Kidney epithelial cell (primary cell): ENCODE data around the gene BTBD17. TPM values are rescaled to one million over a fixed set of nuclear protein-coding genes. Genes with fewer than 3 reads are reported as not detected.

Experiments used
- DNase-seq: peaks from one replicate; pipeline ENCODE4 v3.0.0-alpha.2; 2010; ENCODE audit warnings: low read depth
- H3K27me3 ChIP-seq: 2 replicates; pipeline ENCODE4 v1.6.0; 2011; ENCODE audit warnings: low read length; ENCODE audit not compliant: control insufficient read depth, insufficient read depth
- H3K36me3 ChIP-seq: 2 replicates; pipeline ENCODE4 v1.5.1; 2011; ENCODE audit warnings: low read length; ENCODE audit not compliant: control insufficient read depth, insufficient read depth
- H3K4me3 ChIP-seq: 2 replicates; pipeline ENCODE4 v1.5.1; 2011; ENCODE audit warnings: low read depth, mild to moderate bottlenecking, control low read depth, low read length
- total RNA-seq: library from RNA; depleted of rRNA; stranded (reverse); fragments of >200 nt; gene quantifications from 2 replicates; pipeline ENCODE4 v1.2.3, GENCODE V29; 2015
- TF ChIP-seq, protein P1 (sequence below): IDR thresholded peaks from 2 replicates; pipeline ENCODE4 v1.5.1; 2011; ENCODE audit warnings: mild to moderate bottlenecking, moderate library complexity, low read length, control low read depth, inconsistent platforms; ENCODE audit not compliant: insufficient read depth, poor library complexity, severe bottlenecking

Gene BTBD17
- total RNA-seq, 1 donor from 2014 or later = not detected

DNA sequence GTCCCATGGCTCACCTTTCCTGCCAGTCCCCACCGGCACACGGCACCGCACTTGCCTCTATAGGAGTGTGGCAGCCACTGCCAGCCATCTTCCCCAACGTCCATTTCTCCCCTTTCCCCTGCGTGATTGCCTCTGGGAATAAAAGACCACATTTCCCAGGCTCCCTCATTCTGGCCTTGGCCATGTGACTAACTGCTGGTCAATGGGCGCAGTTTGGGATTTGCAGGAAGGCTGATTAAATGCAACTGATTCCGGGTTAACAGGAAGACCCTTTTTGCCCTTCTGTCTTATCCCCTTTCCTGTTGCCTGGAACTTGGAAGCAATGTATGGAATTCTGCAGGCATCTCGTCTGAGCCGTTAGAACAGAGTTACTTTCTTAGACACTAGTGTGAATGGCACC, 3.0 kb downstream of the BTBD17 start:
- Histone ChIP-seq H3K27me3 (peaks cover 86% of the 10 kb centered on the region), H3K36me3 (no peaks in the 10 kb centered on the region), H3K4me3 (no peak overlapping the region)
- no peak for DNase-seq
- TF ChIP-seq, protein P1, sequence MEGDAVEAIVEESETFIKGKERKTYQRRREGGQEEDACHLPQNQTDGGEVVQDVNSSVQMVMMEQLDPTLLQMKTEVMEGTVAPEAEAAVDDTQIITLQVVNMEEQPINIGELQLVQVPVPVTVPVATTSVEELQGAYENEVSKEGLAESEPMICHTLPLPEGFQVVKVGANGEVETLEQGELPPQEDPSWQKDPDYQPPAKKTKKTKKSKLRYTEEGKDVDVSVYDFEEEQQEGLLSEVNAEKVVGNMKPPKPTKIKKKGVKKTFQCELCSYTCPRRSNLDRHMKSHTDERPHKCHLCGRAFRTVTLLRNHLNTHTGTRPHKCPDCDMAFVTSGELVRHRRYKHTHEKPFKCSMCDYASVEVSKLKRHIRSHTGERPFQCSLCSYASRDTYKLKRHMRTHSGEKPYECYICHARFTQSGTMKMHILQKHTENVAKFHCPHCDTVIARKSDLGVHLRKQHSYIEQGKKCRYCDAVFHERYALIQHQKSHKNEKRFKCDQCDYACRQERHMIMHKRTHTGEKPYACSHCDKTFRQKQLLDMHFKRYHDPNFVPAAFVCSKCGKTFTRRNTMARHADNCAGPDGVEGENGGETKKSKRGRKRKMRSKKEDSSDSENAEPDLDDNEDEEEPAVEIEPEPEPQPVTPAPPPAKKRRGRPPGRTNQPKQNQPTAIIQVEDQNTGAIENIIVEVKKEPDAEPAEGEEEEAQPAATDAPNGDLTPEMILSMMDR = no peak

DNA sequence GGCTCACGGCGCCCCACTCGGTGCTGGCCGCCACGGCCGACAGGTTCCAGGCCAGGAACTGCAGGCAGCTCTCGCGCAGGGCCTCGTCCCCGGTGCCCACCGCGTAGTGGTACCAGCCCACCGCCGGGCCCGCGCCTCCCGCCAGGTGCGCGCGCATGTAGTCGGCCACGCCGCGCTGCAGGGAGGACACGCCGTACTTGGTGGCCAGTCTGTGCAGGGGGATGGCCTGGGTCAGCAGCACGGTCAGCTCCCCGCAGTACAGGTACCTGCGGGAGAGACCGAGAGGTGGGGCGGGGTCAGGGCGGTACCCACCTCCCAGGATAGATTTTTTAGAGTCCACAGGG, 4.2 kb downstream of the BTBD17 start:
- Histone ChIP-seq H3K27me3 (peaks cover 85% of the 10 kb centered on the region), H3K4me3 (no peak overlapping the region), H3K36me3 (no peaks in the 10 kb centered on the region)
- TF ChIP-seq, protein P1 = no peak
- no peak for DNase-seq

DNA sequence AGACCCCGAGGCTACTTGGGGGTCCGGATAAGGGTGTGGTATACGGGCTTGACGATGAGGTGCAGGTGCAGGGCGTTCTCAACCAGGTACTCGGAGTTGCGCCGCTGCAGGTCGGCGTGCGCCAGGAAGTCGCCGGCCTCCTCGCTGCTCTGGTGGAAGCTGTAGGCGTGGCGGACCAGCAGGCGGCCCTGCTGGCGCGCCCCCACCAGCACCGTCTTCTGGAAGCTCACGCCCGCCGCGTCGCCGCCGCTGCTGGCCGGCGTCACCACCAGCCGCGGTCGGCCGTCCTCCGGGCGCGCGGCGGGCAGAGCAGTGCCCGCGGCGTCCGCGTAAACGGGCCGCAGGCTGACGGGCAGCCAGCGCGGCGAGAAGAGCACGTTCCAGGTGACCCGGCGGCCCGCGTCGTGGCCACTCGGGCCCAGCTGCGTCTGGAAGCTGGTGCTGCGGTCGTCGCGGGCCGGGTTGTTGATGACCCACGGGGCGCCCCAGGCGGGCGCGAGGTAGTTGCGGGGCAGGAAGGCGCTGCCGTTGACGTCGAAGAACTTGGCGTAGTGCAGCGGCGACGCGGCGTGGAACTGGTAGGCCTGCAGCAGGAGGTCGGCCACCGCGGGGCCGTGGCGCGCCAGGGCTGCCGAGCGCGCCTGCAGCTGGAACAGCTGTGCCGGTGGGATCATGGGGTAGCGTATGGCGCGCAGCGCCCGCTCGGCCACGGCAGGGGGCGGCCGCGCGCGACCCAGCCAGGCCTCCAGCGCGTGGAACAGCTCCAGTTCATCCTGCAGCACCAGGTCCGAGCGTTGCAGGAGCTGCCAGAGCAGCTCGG, 4.8 kb downstream of the BTBD17 start:
- DNase-seq = no peak
- TF ChIP-seq, protein P1 = no peak
- Histone ChIP-seq H3K27me3 (peaks cover 85% of the 10 kb centered on the region), H3K36me3 (no peaks in the 10 kb centered on the region), H3K4me3 (no peak overlapping the region)

DNA sequence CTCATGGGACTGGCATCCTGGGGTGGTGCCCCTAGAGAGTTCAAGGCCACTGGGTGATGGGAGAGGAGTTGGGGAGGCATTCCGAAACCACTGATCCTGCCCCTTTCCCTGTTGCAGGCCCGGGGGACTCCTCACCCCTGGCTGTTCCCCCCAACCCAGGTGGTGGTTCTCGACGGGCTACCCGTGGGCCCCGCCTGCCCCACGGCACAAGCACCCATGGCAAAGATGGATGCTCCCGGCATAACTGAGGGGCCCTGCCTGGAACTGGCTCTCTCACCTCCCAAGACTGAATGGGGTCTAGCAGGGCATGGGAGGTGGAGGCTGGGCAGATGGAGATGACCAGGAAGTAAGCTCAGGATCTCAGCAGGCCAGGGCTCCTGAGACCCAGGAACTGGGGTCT, 6.6 kb downstream of the BTBD17 start:
- Histone ChIP-seq H3K27me3 (peaks cover 78% of the 10 kb centered on the region), H3K36me3 (no peaks in the 10 kb centered on the region), H3K4me3 (no peak overlapping the region)
- DNase-seq = no peak
- TF ChIP-seq, protein P1 = no peak

DNA sequence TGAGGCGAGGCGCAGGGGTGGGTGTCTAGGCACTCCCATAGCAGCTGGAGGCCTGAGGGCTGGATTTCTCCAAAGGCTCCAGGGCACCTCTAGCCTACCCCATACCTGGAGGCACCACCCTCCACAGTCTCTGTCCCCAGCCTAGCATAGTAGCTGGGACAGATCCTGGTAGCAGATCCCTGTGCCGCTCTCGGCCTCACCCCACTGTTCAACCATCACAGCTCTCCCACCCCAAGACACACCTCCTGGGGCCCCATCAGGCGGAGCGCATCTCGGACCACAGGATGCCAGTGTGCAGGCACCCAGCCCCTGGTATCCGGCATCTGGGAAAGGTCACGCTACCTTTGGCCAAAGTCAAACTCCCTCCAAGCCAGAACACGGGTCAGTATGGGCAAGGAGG, 7.1 kb downstream of the BTBD17 start:
- TF ChIP-seq, protein P1 = no peak
- no peak overlapping the region for H3K4me3 ChIP-seq
- no peak for DNase-seq
- H3K27me3 ChIP-seq = peaks cover 73% of the 10 kb centered on the region
- H3K36me3 ChIP-seq = no peaks in the 10 kb centered on the region

DNA sequence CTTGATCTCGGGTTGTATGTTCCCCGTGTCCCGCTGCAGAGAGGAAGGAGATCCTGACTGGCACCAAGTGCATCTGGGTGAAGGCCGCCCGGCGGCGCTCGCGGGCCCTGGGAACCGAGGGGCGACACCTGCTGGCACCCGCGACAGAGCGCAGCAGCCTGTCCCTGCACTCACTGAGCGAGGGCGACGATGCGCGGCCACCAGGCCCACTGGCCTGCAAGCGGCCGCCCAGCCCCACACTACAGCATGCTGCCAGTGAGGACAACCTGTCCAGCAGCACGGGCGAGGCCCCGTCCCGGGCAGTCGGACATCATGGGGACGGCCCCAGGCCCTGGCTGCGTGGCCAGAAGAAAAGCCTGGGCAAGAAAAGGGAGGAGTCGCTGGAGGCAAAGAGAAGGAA, 7.5 kb downstream of the BTBD17 start:
- no peak overlapping the region for H3K4me3 ChIP-seq
- TF ChIP-seq, protein P1 = peak; percentile 61
- no peaks in the 10 kb centered on the region for H3K36me3 ChIP-seq
- DNase-seq = no peak
- H3K27me3 ChIP-seq = peaks cover 73% of the 10 kb centered on the region
